ENCODE data around the gene ZNF205.

The ZNF205 gene

DNA sequence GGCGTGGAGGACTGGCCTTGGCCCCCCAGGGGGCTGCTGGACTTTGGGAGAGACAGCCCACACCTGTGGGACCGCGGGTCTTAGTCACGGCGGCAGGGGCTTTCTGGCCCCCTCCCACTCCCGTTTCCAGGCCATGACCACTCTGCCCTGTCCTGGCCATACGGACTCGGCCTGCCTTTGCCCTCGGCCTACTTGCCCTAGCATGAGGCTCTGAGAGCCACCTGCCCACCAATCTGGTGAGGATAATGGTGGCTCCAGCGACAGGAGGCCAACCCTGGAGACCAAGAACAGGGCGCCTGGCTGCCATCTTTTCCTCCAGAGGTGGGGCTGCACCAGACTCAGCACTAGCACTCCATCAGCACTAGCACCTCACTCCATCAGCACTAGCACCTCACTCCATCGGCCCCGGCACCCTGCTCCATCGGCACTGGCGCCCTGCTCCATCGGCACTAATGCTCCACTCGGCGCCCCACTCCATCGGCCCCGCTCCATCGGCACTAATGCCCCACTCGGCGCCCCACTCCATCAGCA, 29.5 kb downstream of the ZNF205 start:
- no peak for DNase-seq
- Histone ChIP-seq H3K36me3 (peaks cover 7% of the 10 kb centered on the region), H3K4me1 (peaks cover 9% of the 10 kb centered on the region), H3K27me3 (no peaks in the 10 kb centered on the region), H3K4me3 (ENCODE audit: low read depth, low read length) (no peak overlapping the region), H3K9me3 (no peaks in the 10 kb centered on the region)
- TF ChIP-seq, protein P1, sequence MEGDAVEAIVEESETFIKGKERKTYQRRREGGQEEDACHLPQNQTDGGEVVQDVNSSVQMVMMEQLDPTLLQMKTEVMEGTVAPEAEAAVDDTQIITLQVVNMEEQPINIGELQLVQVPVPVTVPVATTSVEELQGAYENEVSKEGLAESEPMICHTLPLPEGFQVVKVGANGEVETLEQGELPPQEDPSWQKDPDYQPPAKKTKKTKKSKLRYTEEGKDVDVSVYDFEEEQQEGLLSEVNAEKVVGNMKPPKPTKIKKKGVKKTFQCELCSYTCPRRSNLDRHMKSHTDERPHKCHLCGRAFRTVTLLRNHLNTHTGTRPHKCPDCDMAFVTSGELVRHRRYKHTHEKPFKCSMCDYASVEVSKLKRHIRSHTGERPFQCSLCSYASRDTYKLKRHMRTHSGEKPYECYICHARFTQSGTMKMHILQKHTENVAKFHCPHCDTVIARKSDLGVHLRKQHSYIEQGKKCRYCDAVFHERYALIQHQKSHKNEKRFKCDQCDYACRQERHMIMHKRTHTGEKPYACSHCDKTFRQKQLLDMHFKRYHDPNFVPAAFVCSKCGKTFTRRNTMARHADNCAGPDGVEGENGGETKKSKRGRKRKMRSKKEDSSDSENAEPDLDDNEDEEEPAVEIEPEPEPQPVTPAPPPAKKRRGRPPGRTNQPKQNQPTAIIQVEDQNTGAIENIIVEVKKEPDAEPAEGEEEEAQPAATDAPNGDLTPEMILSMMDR (IDR thresholded peaks at IDR 0.05; ENCODE audit: low read depth, low read length): no peak

DNA sequence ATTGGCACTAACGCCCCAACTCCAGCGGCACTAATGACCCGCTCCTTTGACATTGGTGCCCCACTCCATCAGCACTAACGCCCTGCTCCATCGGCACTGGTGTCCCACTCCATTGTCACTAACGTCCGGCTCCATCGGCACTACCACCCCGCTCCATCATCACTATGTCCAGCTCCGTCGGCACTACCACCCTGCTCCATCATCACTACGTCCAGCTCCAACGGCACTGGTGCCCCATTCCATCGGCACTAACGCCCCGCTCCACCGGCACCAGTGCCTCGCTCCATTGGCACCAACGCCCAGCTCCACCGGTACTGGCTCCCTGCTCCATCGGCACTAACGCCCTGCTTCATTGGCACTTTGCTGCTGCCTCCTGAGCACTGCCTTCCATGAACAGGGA, 29.9 kb downstream of the ZNF205 start:
- TF ChIP-seq, protein P1 (IDR thresholded peaks at IDR 0.05; ENCODE audit: low read depth, low read length): no peak
- DNase-seq: no peak
- Histone ChIP-seq H3K4me1 (peaks cover 9% of the 10 kb centered on the region), H3K9me3 (no peaks in the 10 kb centered on the region), H3K36me3 (peaks cover 7% of the 10 kb centered on the region), H3K4me3 (ENCODE audit: low read depth, low read length) (no peak overlapping the region), H3K27me3 (no peaks in the 10 kb centered on the region)

DNA sequence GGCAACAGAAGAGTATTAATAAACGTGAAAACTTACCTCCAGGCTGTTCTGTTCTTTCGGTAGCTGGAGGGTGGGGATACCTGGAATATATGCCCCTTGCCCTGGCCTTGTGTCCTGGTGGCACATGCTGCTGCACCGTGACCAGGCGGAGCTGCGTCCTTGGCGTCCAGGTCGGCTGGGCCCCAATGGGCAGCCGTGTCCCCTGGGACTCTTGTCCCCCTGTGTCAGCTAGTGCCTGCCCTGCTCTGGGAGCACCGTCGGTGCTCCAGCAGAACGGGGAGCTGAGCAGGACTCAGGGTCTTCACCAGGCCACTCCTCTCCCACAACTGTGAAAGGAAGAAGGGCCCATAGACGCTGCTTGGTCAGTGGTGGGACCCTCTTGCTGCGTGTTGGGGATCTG, 30.4 kb downstream of the ZNF205 start:
- H3K4me3 ChIP-seq (ENCODE audit: low read depth, low read length): no peak overlapping the region
- TF ChIP-seq, protein P1 (IDR thresholded peaks at IDR 0.05; ENCODE audit: low read depth, low read length): no peak
- no peaks in the 10 kb centered on the region for H3K9me3 ChIP-seq
- peaks cover 7% of the 10 kb centered on the region for H3K36me3 ChIP-seq
- no peaks in the 10 kb centered on the region for H3K27me3 ChIP-seq
- H3K4me1 ChIP-seq: peaks cover 9% of the 10 kb centered on the region
- DNase-seq: no peak

DNA sequence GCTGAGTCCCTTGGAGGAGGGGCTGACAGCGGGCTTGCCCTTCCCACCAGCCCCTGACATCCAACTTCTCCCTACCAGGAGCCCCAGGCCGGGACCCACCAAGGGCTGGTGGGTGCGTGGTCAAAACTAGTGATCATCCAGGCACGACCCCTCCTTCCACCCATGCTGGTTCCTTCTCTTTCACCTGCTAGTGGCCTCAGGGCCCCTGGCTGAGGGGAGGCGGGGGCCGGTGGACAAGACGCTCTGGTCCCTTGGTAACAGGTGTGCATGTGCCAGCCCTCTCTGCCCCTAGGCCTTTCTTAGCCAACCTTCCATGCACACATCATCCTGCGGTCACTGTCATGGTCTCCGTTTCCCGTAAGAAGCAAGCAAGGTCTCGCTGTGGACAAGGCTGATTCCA, 30.8 kb downstream of the ZNF205 start:
- Histone ChIP-seq H3K9me3 (no peaks in the 10 kb centered on the region), H3K4me1 (peaks cover 9% of the 10 kb centered on the region), H3K36me3 (peaks cover 7% of the 10 kb centered on the region), H3K4me3 (ENCODE audit: low read depth, low read length) (no peak overlapping the region), H3K27me3 (no peaks in the 10 kb centered on the region)
- no peak for DNase-seq
- TF ChIP-seq, protein P1 (IDR thresholded peaks at IDR 0.05; ENCODE audit: low read depth, low read length): no peak

DNA sequence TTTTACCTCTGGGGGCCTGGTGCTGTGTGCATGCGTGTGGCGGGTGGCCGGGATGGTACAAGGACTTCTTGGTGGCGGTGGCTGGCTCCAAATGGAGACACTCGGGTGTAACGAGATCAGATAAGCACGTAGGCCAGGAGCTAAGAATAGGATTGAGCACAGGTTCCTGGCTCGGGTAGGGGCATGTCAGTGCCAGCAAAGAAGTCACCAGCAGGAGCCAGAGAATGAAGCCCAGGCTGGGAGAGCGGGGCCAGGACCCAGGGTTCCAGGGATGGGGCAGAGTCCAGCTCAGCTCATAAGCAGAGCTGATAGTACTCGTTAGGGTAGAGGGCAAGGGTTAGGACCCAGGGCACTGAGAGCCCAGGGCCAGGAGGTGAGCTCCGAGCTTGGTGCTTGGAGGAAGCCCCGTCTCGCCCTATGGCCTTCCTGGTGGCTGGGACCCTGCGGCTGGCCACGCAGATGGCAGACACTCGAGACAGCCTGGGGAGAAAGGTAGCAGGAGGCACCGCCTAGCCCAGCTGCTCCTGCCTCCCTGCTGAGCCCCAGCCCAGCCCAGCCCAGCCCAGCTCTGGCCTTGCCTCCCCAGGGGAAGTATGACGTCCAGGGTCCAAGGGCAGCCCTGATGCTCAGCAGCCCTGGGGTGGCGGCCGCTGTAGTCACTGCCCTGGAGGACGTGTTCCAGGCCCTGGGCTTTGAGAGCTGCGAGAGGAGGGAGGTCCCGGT, 31.4 kb downstream of the ZNF205 start:
- Histone ChIP-seq H3K27me3 (no peaks in the 10 kb centered on the region), H3K4me1 (peaks cover 9% of the 10 kb centered on the region), H3K9me3 (no peaks in the 10 kb centered on the region), H3K36me3 (peaks cover 7% of the 10 kb centered on the region), H3K4me3 (ENCODE audit: low read depth, low read length) (no peak overlapping the region)
- TF ChIP-seq, protein P1 (IDR thresholded peaks at IDR 0.05; ENCODE audit: low read depth, low read length): no peak
- peak; percentile 40 for DNase-seq

DNA sequence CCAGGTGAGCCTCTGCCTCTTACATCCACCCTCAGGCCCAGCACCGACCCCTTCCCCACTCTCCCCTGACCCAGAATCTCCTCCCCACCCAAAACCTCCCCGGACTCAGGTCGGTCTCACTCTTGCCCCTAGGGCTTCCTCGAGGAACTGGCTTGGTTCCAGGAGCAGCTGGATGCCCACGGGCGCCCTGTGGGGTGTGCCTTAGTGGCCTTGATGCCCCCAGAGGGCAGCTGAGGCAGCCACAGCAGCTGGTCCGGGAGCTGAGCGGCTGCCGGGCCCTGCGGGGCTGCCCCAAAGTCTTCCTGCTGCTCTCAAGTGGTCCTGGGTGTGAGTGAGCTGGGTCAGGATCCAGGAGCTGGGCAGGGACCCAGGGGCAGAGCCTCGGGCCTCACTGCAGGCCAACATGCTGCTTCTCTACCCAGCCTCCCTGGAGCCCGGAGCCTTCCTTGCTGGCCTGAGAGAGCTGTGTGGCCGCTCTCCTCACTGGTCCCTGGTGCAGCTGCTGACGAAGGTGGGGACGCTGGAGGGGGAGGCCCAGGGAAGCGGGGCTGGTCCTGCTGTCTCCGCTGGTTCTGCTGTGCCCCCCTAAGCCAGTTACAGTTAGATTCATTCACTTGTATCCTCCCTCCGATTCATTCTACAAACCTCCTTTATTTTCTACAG, 32.1 kb downstream of the ZNF205 start:
- H3K27me3 ChIP-seq: no peaks in the 10 kb centered on the region
- peaks cover 9% of the 10 kb centered on the region for H3K4me1 ChIP-seq
- DNase-seq: no peak
- H3K9me3 ChIP-seq: no peaks in the 10 kb centered on the region
- peaks cover 7% of the 10 kb centered on the region for H3K36me3 ChIP-seq
- TF ChIP-seq, protein P1 (IDR thresholded peaks at IDR 0.05; ENCODE audit: low read depth, low read length): no peak
- H3K4me3 ChIP-seq (ENCODE audit: low read depth, low read length): no peak overlapping the region
